ENCODE results near the gene USP2. TPM values are rescaled to one million over a fixed set of nuclear protein-coding genes. Genes with fewer than 3 reads are reported as not detected.

USP2 gene
- total and polyA plus RNA-seq, 2 of the 8 experiments (the other 6 are each of a cell fraction or from before 2014, with no cell fraction given): 2.2 to 6.9 TPM

DNA sequence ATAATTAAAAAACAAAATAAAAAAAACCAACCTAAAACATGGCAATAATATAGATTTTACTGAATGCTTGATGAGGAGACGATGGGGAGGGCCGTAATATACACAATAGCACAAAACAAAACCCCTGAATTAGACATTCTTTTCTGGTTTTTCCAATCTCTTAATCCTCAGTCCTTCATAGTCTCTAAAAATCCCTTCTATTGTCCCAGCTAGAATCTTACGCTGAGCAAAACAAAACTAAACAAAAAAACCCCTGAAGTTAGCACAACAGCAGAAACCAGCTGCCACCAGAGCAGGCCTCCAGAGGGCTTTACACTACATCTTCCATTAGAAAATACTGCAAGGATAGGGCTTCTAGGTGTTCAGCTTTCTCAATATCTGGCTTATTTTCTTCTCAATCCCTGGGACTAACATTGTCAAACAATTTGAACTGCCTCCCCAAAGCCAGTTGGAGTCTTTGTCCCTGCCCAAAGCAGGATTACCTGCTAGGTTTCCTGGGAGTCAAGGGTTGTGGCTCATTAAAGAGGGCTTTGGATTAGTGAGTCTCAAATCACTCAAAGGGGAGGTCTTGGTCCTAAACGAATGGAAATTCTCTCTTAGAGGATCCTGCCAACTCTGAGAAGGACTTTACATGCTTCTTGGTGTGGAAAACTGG lies 49.3 kb downstream of the USP2 start:
- Histone ChIP-seq H2AFZ (ENCODE audit: low read length) (0 out of 2 replicates have a peak overlapping the region, but pooled peaks have one; percentile 45), H4K8ac (ENCODE audit: extremely low read depth, insufficient read depth, low read length) (no peak overlapping the region), H3K14ac (ENCODE audit: insufficient read length) (no peak overlapping the region), H4K20me1 (replicated peaks in 1 of 2; ENCODE audit: control insufficient read depth in 1 of 2, insufficient read depth in 2 of 2, low read length in 2 of 2) (peaks cover 0 to 7% of the 10 kb centered on the region in 2 experiments), H3K23ac (ENCODE audit: insufficient read length) (no peak overlapping the region), H3K18ac (ENCODE audit: extremely low read depth, low read length) (no peak overlapping the region), H3K56ac (replicated peaks; ENCODE audit: insufficient read length, low read depth, low read length) (no peak overlapping the region), H2BK120ac (replicated peaks; ENCODE audit: low read depth, low read length) (no peak overlapping the region), H2AK5ac (ENCODE audit: low read depth, low read length) (no peak overlapping the region), H3K27ac (ENCODE audit: low read depth, low read length) (no peak overlapping the region), H4K5ac (ENCODE audit: insufficient read length, low read depth, low read length) (no peak overlapping the region), H3K79me2 (ENCODE audit: control insufficient read depth in 1 of 2, insufficient read depth in 2 of 2, low read length in 2 of 2) (peaks cover 5 to 26% of the 10 kb centered on the region in 2 experiments; a peak in 3 of 4 replicates), H3K4ac (replicated peaks; ENCODE audit: insufficient read length, low read depth, low read length) (no peak overlapping the region), H3K4me3 (ENCODE audit: extremely low read depth in 1 of 4, insufficient read depth in 2 of 4, low read depth in 3 of 4, low read length in 4 of 4) (no peak overlapping the region), H2BK15ac (ENCODE audit: low read length) (no peak overlapping the region), H2BK5ac (ENCODE audit: low read depth, low read length) (no peak overlapping the region), H3K36me3 (ENCODE audit: control insufficient read depth in 2 of 4, insufficient read depth in 4 of 4, low read length in 3 of 4) (peaks cover 0 to 6% (median 2%) of the 10 kb centered on the region in 4 experiments; a peak in 1 of 8 replicates), H4K91ac (replicated peaks; ENCODE audit: insufficient read length, low read length) (no peak overlapping the region), H3K9me3 (ENCODE audit: insufficient read depth in 2 of 2, low read depth in 1 of 2, low read length in 1 of 2) (no peaks in the 10 kb centered on the region), H3K4me1 (replicated peaks in 1 of 4; ENCODE audit: control insufficient read depth in 3 of 4, insufficient read depth in 4 of 4, low read length in 3 of 4) (peaks cover 0 to 10% (median 8%) of the 10 kb centered on the region in 4 experiments; a peak in 6 of 7 replicates), H3K27me3 (replicated peaks in 1 of 4; ENCODE audit: control insufficient read depth in 3 of 4, extremely low read depth in 1 of 4, insufficient read depth in 3 of 4, low read length in 3 of 4) (no peaks in the 10 kb centered on the region), H3K79me1 (ENCODE audit: low read depth, low read length) (peaks cover 12% of the 10 kb centered on the region), H3K23me2 (ENCODE audit: low read depth, low read length) (peaks cover 4% of the 10 kb centered on the region; the same call in 1 of the 2 replicates), H3K4me2 (ENCODE audit: insufficient read depth in 1 of 2, low read depth in 2 of 2, low read length in 2 of 2) (no peak overlapping the region), H2BK12ac (ENCODE audit: low read depth, low read length) (peak overlapping the region; percentile 96; the same call in 1 of the 2 replicates), H3K9ac (replicated peaks in 1 of 4; ENCODE audit: extremely low read depth in 1 of 4, low read depth in 3 of 4, low read length in 3 of 4) (no peak overlapping the region), H2BK20ac (ENCODE audit: low read length) (no peak overlapping the region)
- POLR2A ChIA-PET (ENCODE audit: partially characterized antibody): interaction anchor here (1.1 to 3.9 kb wide), 2 partner anchors 10 to 17 kb away, joined by 4 to 15 read pairs; no protein-coding TSS in a partner anchor
- TF ChIP-seq GTF2F1 (IDR thresholded peaks at IDR 0.05; ENCODE audit: borderline replicate concordance, low read depth, low read length) (no peak), TBP (IDR thresholded peaks at IDR 0.05; ENCODE audit: low read depth, low read length) (no peak)
- DNase-seq (ENCODE audit: low read depth in 1 of 2, low spot score in 2 of 2) (no peak), FAIRE-seq (no peak)
- WGBS, 2 experiments (ENCODE audit: extremely low coverage in 1 of 2, insufficient coverage in 1 of 2, insufficient read length in 1 of 2, insufficient replicate concordance in 2 of 2, low coverage in 1 of 2, low lambda C conversion rate in 2 of 2, missing lambda C conversion rate in 1 of 2): 77% methylated on average over 4 of the region's 4 CpGs; no CpG with 5 or more reads in 1 of the 2 experiments
- CTCF ChIA-PET (ENCODE audit: partially characterized antibody): interaction anchor here (1.0 to 20.0 kb wide), 4 partner anchors 11 to 49 kb away, joined by 3 to 415 read pairs (median 4); partner anchors contain the start of gene MCAM
